ENCODE measurements around the gene DTNBP1.

Gene DTNBP1

GRCh38 chr6:15501826-15502445 is 160.9 kb downstream of the DTNBP1 start:
- DNase-seq (ENCODE audit: low read depth), result no peak

- DNase-seq (ENCODE audit: low read depth), result no peak
These were observed 161.7 kb downstream of the DTNBP1 start for GRCh38 chr6:15500901-15501825.

GRCh38 chr6:15500078-15500740 is 162.6 kb downstream of the DTNBP1 start:
- DNase-seq (ENCODE audit: low read depth), result no peak

GRCh38 chr6:15499591-15499990 is 163.2 kb downstream of the DTNBP1 start:
- no peak for DNase-seq (ENCODE audit: low read depth)

GRCh38 chr6:15499125-15499524 is 163.7 kb downstream of the DTNBP1 start:
- no peak for DNase-seq (ENCODE audit: low read depth)

GRCh38 chr6:15498640-15499039 is 164.2 kb downstream of the DTNBP1 start:
- DNase-seq (ENCODE audit: low read depth), result no peak

- DNase-seq (ENCODE audit: low read depth), result no peak
These were observed 166.3 kb downstream of the DTNBP1 start for GRCh38 chr6:15496345-15497131.

- DNase-seq (ENCODE audit: low read depth), result no peak
These were observed 167.4 kb downstream of the DTNBP1 start for GRCh38 chr6:15495375-15495901.

GRCh38 chr6:15493437-15494168 is 169.2 kb downstream of the DTNBP1 start:
- no peak for DNase-seq (ENCODE audit: low read depth)

- no peak for DNase-seq (ENCODE audit: low read depth)
These were observed 170.9 kb downstream of the DTNBP1 start for GRCh38 chr6:15491986-15492269.

GRCh38 chr6:15491255-15491985 is 171.4 kb downstream of the DTNBP1 start:
- no peak for DNase-seq (ENCODE audit: low read depth)

- no peak for DNase-seq (ENCODE audit: low read depth)
These were observed 172.4 kb downstream of the DTNBP1 start for GRCh38 chr6:15490242-15491100.

GRCh38 chr6:15489261-15489962 is 173.4 kb downstream of the DTNBP1 start:
- no peak for DNase-seq (ENCODE audit: low read depth)

GRCh38 chr6:15487262-15487661 is 175.6 kb downstream of the DTNBP1 start:
- no peak for DNase-seq (ENCODE audit: low read depth)

- no peak for DNase-seq (ENCODE audit: low read depth)
These were observed 176.9 kb downstream of the DTNBP1 start for GRCh38 chr6:15485936-15486335.

- no peak for DNase-seq (ENCODE audit: low read depth)
These were observed 178.0 kb downstream of the DTNBP1 start for GRCh38 chr6:15484821-15485220.

GRCh38 chr6:15484140-15484539 is 178.7 kb downstream of the DTNBP1 start:
- no peak for DNase-seq (ENCODE audit: low read depth)

GRCh38 chr6:15483060-15483459 is 179.8 kb downstream of the DTNBP1 start:
- no peak for DNase-seq (ENCODE audit: low read depth)

All from HS-5 (cell line).